MM.1S (cell line): ENCODE results near the gene TLR2.

Experiments used
- DNase-seq: peaks from one replicate; pipeline ENCODE4 v3.0.0-alpha.2; 2015
- H2AFZ ChIP-seq: fragments of 300-600 bp; sonication (generic); 2 replicates; pipeline ENCODE4 v1.6.0; 2016; ENCODE audit warnings: antibody characterized with exemption, low read length
- H3F3A ChIP-seq: fragments of 300-600 bp; sonication (generic); 2 replicates; pipeline ENCODE4 v1.6.1; 2016; ENCODE audit warnings: mild to moderate bottlenecking, antibody characterized with exemption, low read length, moderate library complexity, mixed read lengths; ENCODE audit not compliant: insufficient read depth
- H3K27ac ChIP-seq: fragments of 300-600 bp; sonication (generic); 2 replicates; pipeline ENCODE4 v1.5.1; 2016; ENCODE audit warnings: mild to moderate bottlenecking, low read length
- H3K27me3 ChIP-seq: fragments of 300-600 bp; sonication (generic); replicated peaks from 2 replicates; pipeline ENCODE4 v1.6.0; 2016; ENCODE audit warnings: low read length; ENCODE audit not compliant: insufficient read depth
- H3K36me3 ChIP-seq: fragments of 300-600 bp; sonication (generic); replicated peaks from 2 replicates; pipeline ENCODE4 v1.6.1; 2016; ENCODE audit warnings: mild to moderate bottlenecking, low read length, mixed read lengths; ENCODE audit not compliant: insufficient read depth
- H3K4me1 ChIP-seq: fragments of 300-600 bp; sonication (generic); 2 replicates; pipeline ENCODE4 v1.6.1; 2016; ENCODE audit warnings: low read length, mixed read lengths
- H3K4me2 ChIP-seq: fragments of 300-600 bp; sonication (generic); 2 replicates; pipeline ENCODE4 v1.6.0; 2016; ENCODE audit warnings: low read depth, low read length
- H3K4me3 ChIP-seq: fragments of 300-600 bp; sonication (generic); 2 replicates; pipeline ENCODE4 v1.5.1; 2016; ENCODE audit warnings: low read length, mixed read lengths
- H3K79me2 ChIP-seq: fragments of 300-600 bp; sonication (generic); 2 replicates; pipeline ENCODE4 v1.6.1; 2016; ENCODE audit warnings: mixed run types, low read length, mixed read lengths
- H3K9ac ChIP-seq: fragments of 300-600 bp; sonication (generic); 2 replicates; pipeline ENCODE4 v1.6.1; 2016; ENCODE audit warnings: low read length, mixed read lengths
- H3K9me2 ChIP-seq: fragments of 300-600 bp; sonication (generic); replicated peaks from 2 replicates; pipeline ENCODE4 v1.6.1; 2016; ENCODE audit warnings: mild to moderate bottlenecking, low read length, mixed read lengths; ENCODE audit not compliant: insufficient read depth
- H3K9me3 ChIP-seq: fragments of 300-600 bp; sonication (generic); replicated peaks from 2 replicates; pipeline ENCODE4 v1.6.1; 2016; ENCODE audit warnings: mild to moderate bottlenecking, low read length, mixed read lengths; ENCODE audit not compliant: insufficient read depth
- H4K20me1 ChIP-seq: fragments of 300-600 bp; sonication (generic); 2 replicates; pipeline ENCODE4 v1.6.1; 2016; ENCODE audit warnings: mild to moderate bottlenecking, low read length, moderate library complexity, mixed read lengths; ENCODE audit not compliant: insufficient read depth
- CTCF ChIP-seq: fragments of 300-600 bp; sonication (generic); IDR thresholded peaks from 2 replicates; pipeline ENCODE4 v1.5.1; 2016; ENCODE audit warnings: antibody characterized with exemption, low read length, mixed read lengths
- EZH2 ChIP-seq: fragments of 300-600 bp; sonication (generic); optimal IDR thresholded peaks from 2 replicates; pipeline ENCODE3; 2017; ENCODE audit warnings: low read depth, mild to moderate bottlenecking, antibody characterized with exemption, low read length, mixed read lengths
- EZH2phosphoT487 ChIP-seq: fragments of 300-600 bp; sonication (generic); IDR thresholded peaks from 2 replicates; pipeline ENCODE4 v1.6.1; 2018; ENCODE audit warnings: antibody characterized with exemption, low read length

The TLR2 gene

GRCh38 chr4:153684182-153684970 lies at the start of gene TLR2:
Gene TLR2, plus strand, starts transcription at chr4:153684280. Its CDS starts 18,628 bp downstream, at chr4:153702908.
- H3K27ac ChIP-seq: no peak within 1 kb of the TSS
- H2AFZ ChIP-seq: peak within 1 kb of the TSS; percentile 42; the same call in 1 of the 2 replicates
- H3K4me3 ChIP-seq: peak within 1 kb of the TSS; percentile 48
- TF ChIP-seq CTCF: no peak
- no peak for TF ChIP-seq EZH2phosphoT487
- TF ChIP-seq EZH2: no peak
- peak within 1 kb of the TSS; percentile 65 for H3K4me2 ChIP-seq
- no peaks in the 10 kb centered on the region for H3F3A ChIP-seq
- no peaks in the 10 kb centered on the region; the same call in none of the 2 replicates for H3K27me3 ChIP-seq
- no peaks in the 10 kb centered on the region for H3K4me1 ChIP-seq
- H3K9ac ChIP-seq: no peak within 1 kb of the TSS
- H4K20me1 ChIP-seq: no peaks in the 10 kb centered on the region
- H3K9me2 ChIP-seq: no peaks in the 10 kb centered on the region
- H3K79me2 ChIP-seq: no peaks in the 10 kb centered on the region
- no peaks in the 10 kb centered on the region for H3K9me3 ChIP-seq
- no peaks in the 10 kb centered on the region for H3K36me3 ChIP-seq
- peak; percentile 14 for DNase-seq

- no peak overlapping the region for H3K4me2 ChIP-seq
- no peaks in the 10 kb centered on the region for H3F3A ChIP-seq
- no peaks in the 10 kb centered on the region for H3K79me2 ChIP-seq
- no peak overlapping the region for H2AFZ ChIP-seq
- TF ChIP-seq EZH2phosphoT487 (no peak), CTCF (peak; percentile 65), EZH2 (no peak)
- no peak overlapping the region for H3K27ac ChIP-seq
- H3K4me1 ChIP-seq: no peaks in the 10 kb centered on the region
- no peaks in the 10 kb centered on the region for H4K20me1 ChIP-seq
- peak; percentile 21 for DNase-seq
- no peak overlapping the region for H3K4me3 ChIP-seq
- H3K36me3 ChIP-seq: no peaks in the 10 kb centered on the region
- H3K9ac ChIP-seq: no peak overlapping the region
- H3K27me3 ChIP-seq: no peaks in the 10 kb centered on the region
- no peaks in the 10 kb centered on the region for H3K9me3 ChIP-seq
- H3K9me2 ChIP-seq: no peaks in the 10 kb centered on the region
These were observed 49.2 kb upstream of the TLR2 start for GRCh38 chr4:153634738-153635353.

- Histone ChIP-seq H3K9me2 (no peaks in the 10 kb centered on the region), H3K9me3 (no peaks in the 10 kb centered on the region), H3K4me2 (no peak overlapping the region), H3K4me3 (no peak overlapping the region), H3K4me1 (no peaks in the 10 kb centered on the region), H2AFZ (no peak overlapping the region), H3K9ac (no peak overlapping the region), H3K27me3 (no peaks in the 10 kb centered on the region), H3F3A (no peaks in the 10 kb centered on the region), H4K20me1 (no peaks in the 10 kb centered on the region), H3K27ac (no peak overlapping the region), H3K36me3 (no peaks in the 10 kb centered on the region), H3K79me2 (no peaks in the 10 kb centered on the region)
- no peak for TF ChIP-seq EZH2phosphoT487
- DNase-seq: no peak
These were observed 48.2 kb upstream of the TLR2 start for GRCh38 chr4:153635846-153636245.
